Measurements from ENCODE around the gene UQCRC1. TPM values are rescaled to one million over a fixed set of nuclear protein-coding genes. Genes with fewer than 3 reads are reported as not detected.

Gene UQCRC1
- total and polyA plus RNA-seq, 2 of the 8 experiments (the other 6 are each of a cell fraction or from before 2014, with no cell fraction given), result 310 to 720 TPM

- no peak for DNase-seq (ENCODE audit: low read depth in 1 of 2, low spot score in 2 of 2)
- no peak overlapping the region for H3K56ac ChIP-seq (replicated peaks; ENCODE audit: insufficient read length, low read depth, low read length)
- 96% methylated on average over 16 of the region's 18 CpGs; no CpG with 5 or more reads in 1 of the 2 experiments for WGBS, 2 experiments (ENCODE audit: extremely low coverage in 1 of 2, insufficient coverage in 1 of 2, insufficient read length in 1 of 2, insufficient replicate concordance in 2 of 2, low coverage in 1 of 2, low lambda C conversion rate in 2 of 2, missing lambda C conversion rate in 1 of 2)
- no peak overlapping the region for H3K18ac ChIP-seq (ENCODE audit: extremely low read depth, low read length)
- no peak overlapping the region for H3K23ac ChIP-seq (ENCODE audit: insufficient read length)
- no peak overlapping the region for H3K4me3 ChIP-seq (ENCODE audit: extremely low read depth in 1 of 4, insufficient read depth in 2 of 4, low read depth in 3 of 4, low read length in 4 of 4)
- no peak overlapping the region for H3K4me2 ChIP-seq (ENCODE audit: insufficient read depth in 1 of 2, low read depth in 2 of 2, low read length in 2 of 2)
- H3K4me1 ChIP-seq (replicated peaks in 1 of 4; ENCODE audit: control insufficient read depth in 3 of 4, insufficient read depth in 4 of 4, low read length in 3 of 4), result no peaks in the 10 kb centered on the region
- no peak overlapping the region for H2AFZ ChIP-seq (ENCODE audit: low read length)
- no peak overlapping the region for H3K4ac ChIP-seq (replicated peaks; ENCODE audit: insufficient read length, low read depth, low read length)
- H2BK120ac ChIP-seq (replicated peaks; ENCODE audit: low read depth, low read length), result no peak overlapping the region
- no peak overlapping the region for H2AK5ac ChIP-seq (ENCODE audit: low read depth, low read length)
- H2BK12ac ChIP-seq (ENCODE audit: low read depth, low read length), result no peak overlapping the region
- no peak overlapping the region for H2BK20ac ChIP-seq (ENCODE audit: low read length)
- H4K5ac ChIP-seq (ENCODE audit: insufficient read length, low read depth, low read length), result no peak overlapping the region
- ChIA-PET CTCF (ENCODE audit: partially characterized antibody) (interaction anchor here (0.8 to 1.0 kb wide), 3 partner anchors 11 to 21 kb away, joined by 3 read pairs; no protein-coding TSS in a partner anchor), POLR2A (ENCODE audit: partially characterized antibody) (no interaction called here)
- no peak overlapping the region for H3K14ac ChIP-seq (ENCODE audit: insufficient read length)
- no peaks in the 10 kb centered on the region for H3K79me2 ChIP-seq (ENCODE audit: control insufficient read depth in 1 of 2, insufficient read depth in 2 of 2, low read length in 2 of 2)
- no peak overlapping the region for H4K91ac ChIP-seq (replicated peaks; ENCODE audit: insufficient read length, low read length)
- no peak overlapping the region for H3K27ac ChIP-seq (ENCODE audit: low read depth, low read length)
- H3K27me3 ChIP-seq (replicated peaks in 1 of 4; ENCODE audit: control insufficient read depth in 3 of 4, extremely low read depth in 1 of 4, insufficient read depth in 3 of 4, low read length in 3 of 4), result no peaks in the 10 kb centered on the region; a peak in 1 of 7 replicates
- H3K79me1 ChIP-seq (ENCODE audit: low read depth, low read length), result no peaks in the 10 kb centered on the region
- no peaks in the 10 kb centered on the region for H3K9me3 ChIP-seq (ENCODE audit: insufficient read depth in 2 of 2, low read depth in 1 of 2, low read length in 1 of 2)
- no peak overlapping the region for H2BK5ac ChIP-seq (ENCODE audit: low read depth, low read length)
- no peak overlapping the region for H3K9ac ChIP-seq (replicated peaks in 1 of 4; ENCODE audit: extremely low read depth in 1 of 4, low read depth in 3 of 4, low read length in 3 of 4)
- peaks cover 2% of the 10 kb centered on the region; the same call in 1 of the 2 replicates for H3K23me2 ChIP-seq (ENCODE audit: low read depth, low read length)
- no peak overlapping the region for H2BK15ac ChIP-seq (ENCODE audit: low read length)
- peaks cover 0 to 4% of the 10 kb centered on the region in 2 experiments for H4K20me1 ChIP-seq (replicated peaks in 1 of 2; ENCODE audit: control insufficient read depth in 1 of 2, insufficient read depth in 2 of 2, low read length in 2 of 2)
- peak overlapping the region; percentile 21; the same call in 1 of the 2 replicates for H4K8ac ChIP-seq (ENCODE audit: extremely low read depth, insufficient read depth, low read length)
- FAIRE-seq, result no peak
- no peaks in the 10 kb centered on the region for H3K36me3 ChIP-seq (ENCODE audit: control insufficient read depth in 2 of 4, insufficient read depth in 4 of 4, low read length in 3 of 4)
- TF ChIP-seq SIX5 (IDR thresholded peaks at IDR 0.05; ENCODE audit: low read depth, low read length) (no peak), PHF8 (conservative IDR thresholded peaks at IDR 0.05; ENCODE audit: low read depth, low read length) (no peak), NANOG (IDR thresholded peaks at IDR 0.05; ENCODE audit: insufficient read depth, low read depth, low read length, poor library complexity, severe bottlenecking) (no peak), ZNF274 (IDR thresholded peaks at IDR 0.05; ENCODE audit: borderline replicate concordance, extremely low read depth, low read length) (no peak), CTBP2 (IDR thresholded peaks at IDR 0.05; ENCODE audit: borderline replicate concordance, insufficient read depth, insufficient read length, low read length) (no peak), GABPA (IDR thresholded peaks at IDR 0.05; ENCODE audit: borderline replicate concordance, insufficient read depth, low read length) (no peak), POLR2AphosphoS5 (IDR thresholded peaks at IDR 0.05; ENCODE audit: low read depth, low read length) (no peak), JUND (IDR thresholded peaks at IDR 0.05; ENCODE audit: low read length) (no peak), POLR2A (IDR thresholded peaks at IDR 0.05; ENCODE audit: control extremely low read depth in 1 of 2, low read depth in 2 of 2, low read length in 2 of 2) (no peak)
- TF ChIP-seq, protein P1, sequence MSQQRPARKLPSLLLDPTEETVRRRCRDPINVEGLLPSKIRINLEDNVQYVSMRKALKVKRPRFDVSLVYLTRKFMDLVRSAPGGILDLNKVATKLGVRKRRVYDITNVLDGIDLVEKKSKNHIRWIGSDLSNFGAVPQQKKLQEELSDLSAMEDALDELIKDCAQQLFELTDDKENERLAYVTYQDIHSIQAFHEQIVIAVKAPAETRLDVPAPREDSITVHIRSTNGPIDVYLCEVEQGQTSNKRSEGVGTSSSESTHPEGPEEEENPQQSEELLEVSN (IDR thresholded peaks at IDR 0.05), result no peak
- TF ChIP-seq, protein P2, sequence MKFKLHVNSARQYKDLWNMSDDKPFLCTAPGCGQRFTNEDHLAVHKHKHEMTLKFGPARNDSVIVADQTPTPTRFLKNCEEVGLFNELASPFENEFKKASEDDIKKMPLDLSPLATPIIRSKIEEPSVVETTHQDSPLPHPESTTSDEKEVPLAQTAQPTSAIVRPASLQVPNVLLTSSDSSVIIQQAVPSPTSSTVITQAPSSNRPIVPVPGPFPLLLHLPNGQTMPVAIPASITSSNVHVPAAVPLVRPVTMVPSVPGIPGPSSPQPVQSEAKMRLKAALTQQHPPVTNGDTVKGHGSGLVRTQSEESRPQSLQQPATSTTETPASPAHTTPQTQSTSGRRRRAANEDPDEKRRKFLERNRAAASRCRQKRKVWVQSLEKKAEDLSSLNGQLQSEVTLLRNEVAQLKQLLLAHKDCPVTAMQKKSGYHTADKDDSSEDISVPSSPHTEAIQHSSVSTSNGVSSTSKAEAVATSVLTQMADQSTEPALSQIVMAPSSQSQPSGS (IDR thresholded peaks at IDR 0.05; ENCODE audit: low read length), result no peak
Observed at GRCh38 chr3:48569808-48570450, 39.5 kb downstream of the UQCRC1 start.

All from H1 (cell line).